HepG2 (cell line): Measurements from ENCODE around the gene CDKN2A. TPM values are rescaled to one million over a fixed set of nuclear protein-coding genes. Genes with fewer than 3 reads are reported as not detected.

Experiments used
- BCL3 ChIP-seq: sonication (generic); formaldehyde crosslinking; IDR thresholded peaks from 2 replicates; pipeline ENCODE4 v1.5.1; 2020; ENCODE audit warnings: mild to moderate bottlenecking, missing genetic modification reagents, moderate library complexity
- BCL6 ChIP-seq: IDR thresholded peaks from 2 replicates; pipeline ENCODE4 v1.6.1; 2016; ENCODE audit warnings: missing genetic modification reagents, missing compliant biosample characterization
- GTF3A ChIP-seq: sonication (generic); formaldehyde crosslinking; conservative IDR thresholded peaks from 2 replicates; pipeline ENCODE4 v1.4.0; 2020; ENCODE audit warnings: mild to moderate bottlenecking, missing genetic modification reagents
- HOXD1 ChIP-seq: sonication (generic); formaldehyde crosslinking; IDR thresholded peaks from 2 replicates; pipeline ENCODE4 v1.5.0; 2020; ENCODE audit warnings: missing genetic modification reagents
- IRX3 ChIP-seq: sonication (generic); formaldehyde crosslinking; IDR thresholded peaks from 2 replicates; pipeline ENCODE4 v1.8.1; 2023; ENCODE audit warnings: mild to moderate bottlenecking, low read depth, missing genetic modification reagents, borderline replicate concordance
- KLF12 ChIP-seq: sonication (generic); formaldehyde crosslinking; IDR thresholded peaks from 2 replicates; pipeline ENCODE4 v1.4.0; 2020; ENCODE audit warnings: missing genetic modification reagents, borderline replicate concordance
- MNT ChIP-seq: fragments of 450-650 bp; IDR thresholded peaks from 2 replicates; pipeline ENCODE4 v1.6.1; 2016
- ONECUT2 ChIP-seq: sonication (generic); formaldehyde crosslinking; IDR thresholded peaks from 2 replicates; pipeline ENCODE4 v1.4.0; 2020; ENCODE audit warnings: missing genetic modification reagents
- PAWR ChIP-seq: sonication (generic); formaldehyde crosslinking; IDR thresholded peaks from 2 replicates; pipeline ENCODE4 v1.4.0; 2020; ENCODE audit warnings: missing genetic modification reagents, mild to moderate bottlenecking, borderline replicate concordance
- SIN3A ChIP-seq: IDR thresholded peaks from 2 replicates; pipeline ENCODE4 v1.6.1; 2011; ENCODE audit warnings: low read depth, mild to moderate bottlenecking, control low read depth, low read length, borderline replicate concordance
- SOX5 ChIP-seq: IDR thresholded peaks from 2 replicates; pipeline ENCODE4 v1.6.1; 2016; ENCODE audit warnings: borderline replicate concordance
- STAG1 ChIP-seq: sonication (generic); formaldehyde crosslinking; IDR thresholded peaks from 2 replicates; pipeline ENCODE4 v1.4.0; 2020; ENCODE audit warnings: missing genetic modification reagents
- ZFP36L1 ChIP-seq: sonication (generic); formaldehyde crosslinking; IDR thresholded peaks from 2 replicates; pipeline ENCODE4 v1.8.0; 2022; ENCODE audit warnings: mild to moderate bottlenecking, missing genetic modification reagents, moderate library complexity
- ZMYM2 ChIP-seq: sonication (generic); formaldehyde crosslinking; IDR thresholded peaks from 2 replicates; pipeline ENCODE4 v1.8.0; 2022; ENCODE audit warnings: mild to moderate bottlenecking, missing genetic modification reagents
- ZNF124 ChIP-seq: sonication (generic); formaldehyde crosslinking; IDR thresholded peaks from 2 replicates; pipeline ENCODE4 v1.4.0; 2020; ENCODE audit warnings: missing genetic modification reagents
- ZNF260 ChIP-seq: sonication (generic); formaldehyde crosslinking; IDR thresholded peaks from 2 replicates; pipeline ENCODE4 v1.4.0; 2020; ENCODE audit warnings: missing genetic modification reagents, low read depth, mild to moderate bottlenecking, borderline replicate concordance
- ZNF292 ChIP-seq: sonication (generic); formaldehyde crosslinking; IDR thresholded peaks from 2 replicates; pipeline ENCODE4 v1.8.1; 2022; ENCODE audit warnings: mild to moderate bottlenecking, low read depth, missing genetic modification reagents, borderline replicate concordance
- ZNF350 ChIP-seq: sonication (generic); formaldehyde crosslinking; IDR thresholded peaks from 2 replicates; pipeline ENCODE4 v1.4.0; 2020; ENCODE audit warnings: mild to moderate bottlenecking, low read depth, missing genetic modification reagents, borderline replicate concordance
- ZNF501 ChIP-seq: sonication (generic); formaldehyde crosslinking; IDR thresholded peaks from 2 replicates; pipeline ENCODE4 v1.5.1; 2020; ENCODE audit warnings: mild to moderate bottlenecking, moderate library complexity, missing genetic modification reagents
- ZNF580 ChIP-seq: IDR thresholded peaks from 2 replicates; pipeline ENCODE4 v1.6.1; 2016; ENCODE audit warnings: low read depth, borderline replicate concordance
- polyA plus RNA-seq, 8 experiments: library from polyadenylated mRNA; depleted of rRNA in 3 of 8; stranded (reverse) in 7 of 8; unstranded in 1 of 8; fragments of >200 nt; fragmentation: Illumina TruSeq in 4 of 8; extraction: Trizol in 4 of 8; gene quantifications; 2 replicates each; pipeline versions ENCODE4 v1.2.1 to v1.2.3, GENCODE V29; 2011 to 2016; ENCODE audit warnings: low read depth in 4 of 8, missing spikeins in 1 of 8, mixed read lengths in 1 of 8; ENCODE audit not compliant: insufficient read depth in 1 of 8
- total RNA-seq, 5 experiments: library from RNA; depleted of rRNA; stranded (reverse); fragments of >200 nt; fragmentation: Illumina TruSeq; extraction: Trizol; gene quantifications; 2 replicates each; pipeline ENCODE4 v1.2.3, GENCODE V29; 2016; ENCODE audit warnings: low read depth in 1 of 5
- TF ChIP-seq, protein P1 (sequence below): IDR thresholded peaks from 2 replicates; pipeline ENCODE4 v1.6.1; 2016; ENCODE audit warnings: missing compliant biosample characterization, missing genetic modification reagents, borderline replicate concordance
- TF ChIP-seq, protein P2 (sequence below): IDR thresholded peaks from 2 replicates; pipeline ENCODE4 v1.6.1; 2016; ENCODE audit warnings: mild to moderate bottlenecking, missing biosample characterization, missing genetic modification reagents
- TF ChIP-seq, protein P3 (sequence below): sonication (generic); formaldehyde crosslinking; IDR thresholded peaks from 2 replicates; pipeline ENCODE4 v1.4.0; 2020; ENCODE audit warnings: missing genetic modification reagents

CDKN2A gene
- total and polyA plus RNA-seq, 2 of the 13 experiments (the other 11 are each of a cell fraction or from before 2014, with no cell fraction given), result 4.2 to 4.8 TPM

GRCh38 chr9:22008717-22009505, 14.7 kb upstream of the CDKN2A start, which contains the start of gene CDKN2B (continued):
- no peak; the same call in 1 of the 2 replicates for TF ChIP-seq ZMYM2 (CRISPR knock-in tag)
- TF ChIP-seq BCL3 (CRISPR knock-in tag), result no peak
- 0 out of 2 replicates have a peak, but pooled peaks have one; percentile 21 for TF ChIP-seq ZNF580 (CRISPR knock-in tag)
- 0 out of 2 replicates have a peak, but pooled peaks have one; percentile 51 for TF ChIP-seq ZFP36L1 (CRISPR knock-in tag)
- TF ChIP-seq SOX5 (CRISPR knock-in tag), result no peak
- no peak for TF ChIP-seq IRX3 (CRISPR knock-in tag)
- TF ChIP-seq STAG1, result peak; percentile 67
- TF ChIP-seq PAWR, result no peak
- TF ChIP-seq ZNF350 (CRISPR knock-in tag), result peak; percentile 56; the same call in 1 of the 2 replicates
- TF ChIP-seq, protein P1, sequence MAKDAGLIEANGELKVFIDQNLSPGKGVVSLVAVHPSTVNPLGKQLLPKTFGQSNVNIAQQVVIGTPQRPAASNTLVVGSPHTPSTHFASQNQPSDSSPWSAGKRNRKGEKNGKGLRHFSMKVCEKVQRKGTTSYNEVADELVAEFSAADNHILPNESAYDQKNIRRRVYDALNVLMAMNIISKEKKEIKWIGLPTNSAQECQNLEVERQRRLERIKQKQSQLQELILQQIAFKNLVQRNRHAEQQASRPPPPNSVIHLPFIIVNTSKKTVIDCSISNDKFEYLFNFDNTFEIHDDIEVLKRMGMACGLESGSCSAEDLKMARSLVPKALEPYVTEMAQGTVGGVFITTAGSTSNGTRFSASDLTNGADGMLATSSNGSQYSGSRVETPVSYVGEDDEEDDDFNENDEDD (CRISPR knock-in tag), result peak; percentile 35; the same call in 1 of the 2 replicates
- peak; percentile 39 for TF ChIP-seq BCL6 (CRISPR knock-in tag)
- peak; percentile 43; the same call in 1 of the 2 replicates for TF ChIP-seq KLF12 (CRISPR knock-in tag)
- TF ChIP-seq ONECUT2 (CRISPR knock-in tag), result no peak
- no peak for TF ChIP-seq ZNF260 (CRISPR knock-in tag)
- TF ChIP-seq ZNF124 (CRISPR knock-in tag), result 0 out of 2 replicates have a peak, but pooled peaks have one; percentile 40
- peak; percentile 89 for TF ChIP-seq ZNF501 (CRISPR knock-in tag)
- TF ChIP-seq, protein P2, sequence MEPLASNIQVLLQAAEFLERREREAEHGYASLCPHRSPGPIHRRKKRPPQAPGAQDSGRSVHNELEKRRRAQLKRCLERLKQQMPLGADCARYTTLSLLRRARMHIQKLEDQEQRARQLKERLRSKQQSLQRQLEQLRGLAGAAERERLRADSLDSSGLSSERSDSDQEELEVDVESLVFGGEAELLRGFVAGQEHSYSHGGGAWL (CRISPR knock-in tag), result no peak; the same call in 1 of the 2 replicates
- no peak for TF ChIP-seq HOXD1 (CRISPR knock-in tag)
- TF ChIP-seq ZNF292 (CRISPR knock-in tag), result no peak
- peak; percentile 68; the same call in 1 of the 2 replicates for TF ChIP-seq SIN3A
- TF ChIP-seq, protein P3, sequence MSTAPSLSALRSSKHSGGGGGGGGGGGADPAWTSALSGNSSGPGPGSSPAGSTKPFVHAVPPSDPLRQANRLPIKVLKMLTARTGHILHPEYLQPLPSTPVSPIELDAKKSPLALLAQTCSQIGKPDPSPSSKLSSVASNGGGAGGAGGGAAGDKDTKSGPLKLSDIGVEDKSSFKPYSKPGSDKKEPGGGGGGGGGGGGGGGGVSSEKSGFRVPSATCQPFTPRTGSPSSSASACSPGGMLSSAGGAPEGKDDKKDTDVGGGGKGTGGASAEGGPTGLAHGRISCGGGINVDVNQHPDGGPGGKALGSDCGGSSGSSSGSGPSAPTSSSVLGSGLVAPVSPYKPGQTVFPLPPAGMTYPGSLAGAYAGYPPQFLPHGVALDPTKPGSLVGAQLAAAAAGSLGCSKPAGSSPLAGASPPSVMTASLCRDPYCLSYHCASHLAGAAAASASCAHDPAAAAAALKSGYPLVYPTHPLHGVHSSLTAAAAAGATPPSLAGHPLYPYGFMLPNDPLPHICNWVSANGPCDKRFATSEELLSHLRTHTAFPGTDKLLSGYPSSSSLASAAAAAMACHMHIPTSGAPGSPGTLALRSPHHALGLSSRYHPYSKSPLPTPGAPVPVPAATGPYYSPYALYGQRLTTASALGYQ, result no peak
- TF ChIP-seq GTF3A (CRISPR knock-in tag), result peak; percentile 66; the same call in 1 of the 2 replicates
- no peak for TF ChIP-seq MNT
